Inflammatory macrophage (primary cell): ENCODE data around the gene AOX1.
"Not testable (repeated sequence)": the region's sequence is repeated elsewhere in the genome, so short reads cannot be mapped to it uniquely, and the experiment has no call there.

Experiments
- DNase-seq, 2 donors: peaks; one replicate each; pipeline ENCODE4 v3.0.0-alpha.2; 2020 to 2022

AOX1 gene

GRCh38 chr2:200628461-200628860, 42.6 kb downstream of the AOX1 start:
- not testable (repeated sequence) for DNase-seq

- DNase-seq = no peak
Measured at GRCh38 chr2:200631287-200631686, 45.5 kb downstream of the AOX1 start.

GRCh38 chr2:200634231-200634964, 48.6 kb downstream of the AOX1 start:
- DNase-seq = no peak

GRCh38 chr2:200635251-200635650, 49.4 kb downstream of the AOX1 start:
- peak; percentile 93 for DNase-seq

GRCh38 chr2:200637901-200638300, 52.1 kb downstream of the AOX1 start:
- DNase-seq = no peak

GRCh38 chr2:200640176-200640575, 54.4 kb downstream of the AOX1 start:
- DNase-seq = no peak

GRCh38 chr2:200640901-200641300, 55.1 kb downstream of the AOX1 start:
- DNase-seq = no peak

- DNase-seq = peak in 1 of 2 donors; percentile 17
Measured at GRCh38 chr2:200648518-200649281, 62.9 kb downstream of the AOX1 start.

GRCh38 chr2:200649724-200650123, 63.9 kb downstream of the AOX1 start:
- DNase-seq = no peak

GRCh38 chr2:200650195-200650594, 64.4 kb downstream of the AOX1 start:
- DNase-seq = no peak

- DNase-seq = no peak
Measured at GRCh38 chr2:200652158-200652557, 66.3 kb downstream of the AOX1 start.

- DNase-seq = no peak
Measured at GRCh38 chr2:200653021-200653420, 67.2 kb downstream of the AOX1 start.

- no peak for DNase-seq
Measured at GRCh38 chr2:200654823-200655222, 69.0 kb downstream of the AOX1 start.

- DNase-seq = peak in 1 of 2 donors; percentile 33
Measured at GRCh38 chr2:200655918-200656580, 70.2 kb downstream of the AOX1 start.

GRCh38 chr2:200658278-200658864, 72.6 kb downstream of the AOX1 start:
- DNase-seq = peak in 1 of 2 donors; percentile 20

- DNase-seq = no peak
Measured at GRCh38 chr2:200659410-200659809, 73.6 kb downstream of the AOX1 start.

GRCh38 chr2:200661477-200661876, 75.7 kb downstream of the AOX1 start:
- no peak for DNase-seq

- no peak for DNase-seq
Measured at GRCh38 chr2:200662727-200663126, 76.9 kb downstream of the AOX1 start.

GRCh38 chr2:200664770-200665494, 79.1 kb downstream of the AOX1 start:
- DNase-seq = no peak

GRCh38 chr2:200665626-200666453, 80.0 kb downstream of the AOX1 start:
- DNase-seq = no peak

GRCh38 chr2:200667413-200667812, 81.6 kb downstream of the AOX1 start:
- DNase-seq = no peak
